ENCODE measurements around the gene STOML2.

DNA sequence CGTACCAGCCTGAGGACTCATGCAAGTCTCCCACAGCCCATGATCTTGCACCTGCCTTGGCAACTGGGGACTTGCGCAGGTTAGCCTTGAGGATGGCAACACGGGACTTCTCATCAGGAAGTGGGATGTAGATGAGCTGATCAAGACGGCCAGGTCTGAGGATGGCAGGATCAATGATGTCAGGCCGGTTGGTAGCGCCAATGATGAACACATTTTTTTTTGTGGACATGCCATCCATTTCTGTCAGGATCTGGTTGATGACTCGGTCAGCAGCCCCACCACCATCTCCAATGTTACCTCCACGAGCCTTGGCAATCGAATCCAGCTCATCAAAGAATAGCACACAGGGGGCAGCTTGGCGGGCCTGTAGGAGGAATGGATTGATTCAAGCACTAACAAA lies 43.5 kb downstream of the STOML2 start:
- TF ChIP-seq, protein P1, sequence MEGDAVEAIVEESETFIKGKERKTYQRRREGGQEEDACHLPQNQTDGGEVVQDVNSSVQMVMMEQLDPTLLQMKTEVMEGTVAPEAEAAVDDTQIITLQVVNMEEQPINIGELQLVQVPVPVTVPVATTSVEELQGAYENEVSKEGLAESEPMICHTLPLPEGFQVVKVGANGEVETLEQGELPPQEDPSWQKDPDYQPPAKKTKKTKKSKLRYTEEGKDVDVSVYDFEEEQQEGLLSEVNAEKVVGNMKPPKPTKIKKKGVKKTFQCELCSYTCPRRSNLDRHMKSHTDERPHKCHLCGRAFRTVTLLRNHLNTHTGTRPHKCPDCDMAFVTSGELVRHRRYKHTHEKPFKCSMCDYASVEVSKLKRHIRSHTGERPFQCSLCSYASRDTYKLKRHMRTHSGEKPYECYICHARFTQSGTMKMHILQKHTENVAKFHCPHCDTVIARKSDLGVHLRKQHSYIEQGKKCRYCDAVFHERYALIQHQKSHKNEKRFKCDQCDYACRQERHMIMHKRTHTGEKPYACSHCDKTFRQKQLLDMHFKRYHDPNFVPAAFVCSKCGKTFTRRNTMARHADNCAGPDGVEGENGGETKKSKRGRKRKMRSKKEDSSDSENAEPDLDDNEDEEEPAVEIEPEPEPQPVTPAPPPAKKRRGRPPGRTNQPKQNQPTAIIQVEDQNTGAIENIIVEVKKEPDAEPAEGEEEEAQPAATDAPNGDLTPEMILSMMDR (IDR thresholded peaks at IDR 0.05), result no peak
- no peak for TF ChIP-seq POLR2AphosphoS5 (IDR thresholded peaks at IDR 0.05)
